Astrocyte (in vitro differentiated cells and primary cell): ENCODE measurements around the gene SGIP1.

ENCODE experiments used
- CTCF ChIP-seq: IDR thresholded peaks from 2 replicates; pipeline ENCODE4 v1.5.1; 2011; ENCODE audit warnings: low read depth, mild to moderate bottlenecking, inconsistent platforms, low read length, moderate library complexity; ENCODE audit not compliant: insufficient read depth
- EZH2 ChIP-seq: IDR thresholded peaks from 2 replicates; pipeline ENCODE4 v1.6.1; 2012; ENCODE audit warnings: mild to moderate bottlenecking, low read length, inconsistent platforms; ENCODE audit not compliant: insufficient read depth

DNA sequence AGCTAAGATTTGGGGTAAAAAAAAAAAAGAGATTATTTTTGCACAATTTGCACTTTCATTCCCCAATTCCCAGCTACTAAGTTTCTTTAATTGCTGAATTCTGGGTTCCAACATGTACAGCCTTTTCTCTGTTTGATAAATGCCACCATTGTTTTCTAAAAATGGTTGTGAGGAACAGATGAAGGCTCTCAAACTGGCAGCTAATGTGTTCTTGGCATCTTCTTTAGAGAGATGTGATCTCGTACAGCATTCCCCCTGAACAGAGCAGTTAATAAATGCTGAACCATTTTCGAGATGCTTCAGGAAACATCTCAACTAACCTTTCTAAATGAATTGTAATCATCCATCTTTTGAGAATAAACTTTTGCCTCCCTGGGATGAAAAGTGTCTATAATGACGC lies 110.4 kb downstream of the SGIP1 start:
- TF ChIP-seq CTCF (no peak), EZH2 (no peak)
